Urinary bladder (tissue), 4 donors: Measurements from ENCODE around the gene DDX46. TPM values are rescaled to one million over a fixed set of nuclear protein-coding genes. Genes with fewer than 3 reads are reported as not detected.

ENCODE experiments used
- DNase-seq: peaks from one replicate; pipeline ENCODE4 v3.0.0-alpha.2; 2015; ENCODE audit errors: extremely low spot score
- H3K27ac ChIP-seq: one replicate; pipeline ENCODE4 v1.5.1; 2013; ENCODE audit warnings: low read depth, mild to moderate bottlenecking, moderate library complexity
- H3K36me3 ChIP-seq: one replicate; pipeline ENCODE4 v1.6.1; 2013; ENCODE audit warnings: mild to moderate bottlenecking, moderate library complexity; ENCODE audit not compliant: insufficient read depth
- H3K4me1 ChIP-seq: one replicate; pipeline ENCODE4 v1.6.1; 2013; ENCODE audit warnings: mild to moderate bottlenecking, moderate library complexity; ENCODE audit not compliant: insufficient read depth
- H3K4me3 ChIP-seq: one replicate; pipeline ENCODE4 v1.5.1; 2013; ENCODE audit warnings: low read depth, low read length
- WGBS: extraction: QIAGEN DNeasy Blood & Tissue Kit; methylation state at CpG from one replicate; pipeline ENCODE4 v1.1.7; 2013; 5-methylcytosine and 5-hydroxymethylcytosine counted together
- polyA plus RNA-seq: library from polyadenylated mRNA; stranded (reverse); fragments of 200-250 nt; gene quantifications from one replicate; pipeline ENCODE4 v1.2.3, GENCODE V29; 2013
- small RNA-seq: library from RNA; depleted of rRNA; stranded (forward); fragments of <200 nt; gene quantifications from one replicate; pipeline ENCODE3, GENCODE V24; 2014
- total RNA-seq: library from RNA; depleted of rRNA; stranded (reverse); fragments of >200 nt; gene quantifications from one replicate; pipeline ENCODE4 v1.2.3, GENCODE V29; 2014
- donor health status: healthy with polysubstance abuse.
- donor health status: healthy.

DDX46 gene
- total and polyA plus RNA-seq, 2 donors, result 28.4 to 50.5 TPM

DNA sequence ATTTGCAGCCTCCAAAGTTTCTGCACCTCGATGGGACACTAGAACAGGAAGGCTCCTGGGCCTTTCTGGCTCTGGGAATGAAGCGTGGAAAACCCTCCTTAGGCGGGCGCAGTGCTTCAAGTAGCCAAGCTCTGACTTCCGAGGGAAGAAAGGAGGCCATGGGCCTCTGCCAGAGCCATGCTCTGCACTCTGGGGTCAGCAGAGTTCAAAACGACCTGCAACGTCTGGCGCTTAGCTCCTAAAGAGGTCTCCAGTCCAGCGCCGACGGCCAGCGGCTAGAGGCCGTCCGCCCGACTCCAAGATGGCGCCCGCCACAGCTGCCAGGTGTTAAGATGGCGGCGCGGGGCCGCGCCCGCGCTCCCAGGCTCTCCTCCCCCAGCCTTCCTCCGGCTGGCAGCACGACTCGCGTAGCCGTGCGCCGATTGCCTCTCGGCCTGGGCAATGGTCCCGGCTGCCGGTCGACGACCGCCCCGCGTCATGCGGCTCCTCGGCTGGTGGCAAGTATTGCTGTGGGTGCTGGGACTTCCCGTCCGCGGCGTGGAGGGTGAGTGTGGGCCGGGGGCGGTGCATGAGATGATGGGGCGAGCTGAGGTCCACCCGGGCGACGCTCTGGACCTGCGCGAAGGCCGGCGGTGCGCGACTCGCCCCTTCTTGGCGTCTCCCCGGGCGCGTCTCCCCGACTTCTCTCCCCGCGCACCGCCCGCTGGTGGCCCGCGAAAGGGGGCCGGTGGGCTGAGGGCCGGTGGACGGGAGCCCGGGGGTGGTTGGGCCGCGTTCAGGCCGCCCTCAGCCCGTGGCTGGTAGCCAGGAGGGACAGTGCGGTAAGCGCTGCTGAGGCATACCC, 115.6 kb downstream of the DDX46 start, which contains the start of gene TXNDC15:
Gene TXNDC15, plus strand, starts transcription at position 385 of the 844 bp plus-strand sequence. Its CDS starts 57 bp downstream, at position 442.
- 2% methylated on average over 79 of the region's 79 CpGs for WGBS

GRCh38 chr5:134874831-134875655, 116.5 kb downstream of the DDX46 start:
- Histone ChIP-seq H3K36me3 (no peaks in the 10 kb centered on the region), H3K4me3 (peak overlapping the region; percentile 67), H3K27ac (peak overlapping the region; percentile 96), H3K4me1 (no peaks in the 10 kb centered on the region)
- peak; percentile 25 for DNase-seq
- 4% methylated on average over 20 of the region's 20 CpGs for WGBS

More for the DNA sequence above, 115.6 kb downstream of the DDX46 start, which contains the start of gene TXNDC15:
- DNase-seq, result peak; percentile 56
- Histone ChIP-seq H3K4me3 (peak within 1 kb of the TSS; percentile 67), H3K27ac (peak within 1 kb of the TSS; percentile 96), H3K36me3 (no peaks in the 10 kb centered on the region), H3K4me1 (no peaks in the 10 kb centered on the region)

- Histone ChIP-seq H3K27ac (no peak overlapping the region), H3K4me1 (no peaks in the 10 kb centered on the region)
- DNase-seq, result no peak
Observed at GRCh38 chr5:134877159-134877558, 118.6 kb downstream of the DDX46 start.

GRCh38 chr5:134878403-134878802, 119.8 kb downstream of the DDX46 start:
- 95% methylated on average over 3 of the region's 3 CpGs for WGBS

More at GRCh38 chr5:134877159-134877558, 118.6 kb downstream of the DDX46 start:
- Histone ChIP-seq H3K36me3 (peaks cover 2% of the 10 kb centered on the region), H3K4me3 (no peak overlapping the region)

DNA sequence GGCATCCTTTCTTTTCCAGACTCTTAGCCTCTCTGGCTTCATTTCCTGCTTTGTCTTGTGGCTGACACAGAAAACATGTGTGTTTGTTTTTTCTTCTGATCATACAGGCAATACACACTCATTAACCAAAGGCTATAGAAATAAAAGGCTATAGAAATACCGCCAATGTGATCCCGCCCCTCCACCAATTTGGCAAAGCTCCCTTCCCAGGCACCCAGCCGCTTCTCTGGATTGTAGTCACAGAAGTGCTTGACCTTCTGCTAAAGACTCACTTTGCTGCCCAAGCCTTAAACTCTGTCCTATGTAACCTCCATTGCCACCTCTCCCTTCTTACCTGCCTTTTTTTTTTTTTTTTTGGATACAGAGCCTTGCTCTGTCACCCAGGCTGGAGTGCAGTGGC, 120.9 kb downstream of the DDX46 start:
- 86% methylated on average over 3 of the region's 3 CpGs for WGBS
- Histone ChIP-seq H3K36me3 (peaks cover 2% of the 10 kb centered on the region), H3K4me3 (no peak overlapping the region), H3K4me1 (no peaks in the 10 kb centered on the region), H3K27ac (no peak overlapping the region)
- no peak for DNase-seq

More at GRCh38 chr5:134878403-134878802, 119.8 kb downstream of the DDX46 start:
- Histone ChIP-seq H3K27ac (no peak overlapping the region), H3K36me3 (peaks cover 2% of the 10 kb centered on the region), H3K4me3 (no peak overlapping the region), H3K4me1 (no peaks in the 10 kb centered on the region)
- no peak for DNase-seq

Small RNA genes lying within 50 kb of the gene (small RNA-seq; reads per million reads assigned to genes)
- gene RNU6-757P, result not detected

Other genes with a start within 250 kb of the DDX46 start
- gene JADE2, start 233.1 kb upstream of the DDX46 start, total RNA-seq, result 8.9 TPM
- 41.2 TPM for gene JADE2, start 233.1 kb upstream of the DDX46 start, polyA plus RNA-seq
- 47.4 TPM for gene SAR1B, start 126.0 kb upstream of the DDX46 start, total RNA-seq
- 21.9 TPM for gene SAR1B, start 126.0 kb upstream of the DDX46 start, polyA plus RNA-seq
- gene SEC24A, start 110.0 kb upstream of the DDX46 start, total RNA-seq, result 52.7 TPM
- gene SEC24A, start 110.0 kb upstream of the DDX46 start, polyA plus RNA-seq, result 7.8 TPM
- 44.0 TPM for gene CAMLG, start 20.2 kb upstream of the DDX46 start, total RNA-seq
- gene CAMLG, start 20.2 kb upstream of the DDX46 start, polyA plus RNA-seq, result 49.7 TPM
- gene C5orf24, start 87.2 kb downstream of the DDX46 start, total RNA-seq, result 73.4 TPM
- gene C5orf24, start 87.2 kb downstream of the DDX46 start, polyA plus RNA-seq, result 34.1 TPM
- gene TXNDC15, start 115.6 kb downstream of the DDX46 start, total RNA-seq, result 133 TPM
- 94.2 TPM for gene TXNDC15, start 115.6 kb downstream of the DDX46 start, polyA plus RNA-seq
- gene PCBD2, start 146.4 kb downstream of the DDX46 start, total RNA-seq, result 11.9 TPM
- gene PCBD2, start 146.4 kb downstream of the DDX46 start, polyA plus RNA-seq, result 5.4 TPM
- not detected for gene CATSPER3, start 209.1 kb downstream of the DDX46 start, total RNA-seq
- 0.72 TPM for gene CATSPER3, start 209.1 kb downstream of the DDX46 start, polyA plus RNA-seq